ENCODE data around the gene DCHS1.

The DCHS1 gene

DNA sequence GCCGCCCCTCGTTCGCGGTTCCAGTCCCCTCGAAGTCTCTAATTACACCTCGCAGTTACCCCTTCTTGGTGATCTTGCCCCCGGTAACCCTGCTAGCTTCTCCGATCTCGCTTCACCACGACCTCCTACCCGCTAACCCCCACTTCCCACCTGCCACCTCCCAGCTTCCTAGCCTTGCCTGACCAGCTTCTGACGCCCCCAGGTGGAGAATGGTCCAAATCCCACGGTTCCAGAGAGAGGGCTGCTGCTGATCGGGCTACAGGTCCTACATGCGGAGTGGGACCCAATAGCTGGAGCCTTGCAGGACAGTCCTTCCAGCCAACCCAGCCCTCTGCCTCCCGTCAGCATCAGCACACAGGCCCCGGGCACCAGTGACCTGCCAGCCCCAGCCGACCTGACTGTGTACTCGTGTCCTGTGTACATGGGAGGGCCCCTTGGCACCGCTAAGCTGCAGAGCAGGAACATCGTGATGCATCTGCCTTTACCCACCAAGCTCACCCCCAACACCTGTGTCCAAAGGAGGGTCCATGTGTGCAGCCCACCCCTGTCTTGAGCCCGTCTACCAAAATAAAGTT, 84.1 kb downstream of the DCHS1 start:
- no peak overlapping the region for H3K27ac ChIP-seq
- no peak for DNase-seq (ENCODE audit: low read depth, low spot score)
